Brain microvascular endothelial cell (primary cell): ENCODE results near the gene HS3ST3B1.
A peak's percentile ranks its signal among the peaks of the same experiment; 100 is the strongest.

ENCODE experiments used
- DNase-seq: peaks from one replicate; pipeline ENCODE4 v3.0.0-alpha.2; 2020
- H3K27ac ChIP-seq: fragments of 250-450 bp; sonication (Bioruptor Pico); 2 replicates; pipeline ENCODE4 v1.5.1; 2020; ENCODE audit warnings: mild to moderate bottlenecking, moderate library complexity
- H3K27me3 ChIP-seq: fragments of 250-450 bp; sonication (Bioruptor Pico); replicated peaks from 2 replicates; pipeline ENCODE4 v1.5.1; 2020; ENCODE audit warnings: mild to moderate bottlenecking
- H3K36me3 ChIP-seq: fragments of 250-450 bp; sonication (Bioruptor Pico); replicated peaks from 2 replicates; pipeline ENCODE4 v1.5.1; 2020; ENCODE audit warnings: mild to moderate bottlenecking
- H3K4me3 ChIP-seq: 2 replicates; pipeline ENCODE4 v1.5.1; 2011; ENCODE audit warnings: low read depth, mild to moderate bottlenecking, control low read depth, low read length, moderate library complexity
- in situ Hi-C: cut with HindIII; loops from 2 replicates; pipeline ENCODE4 v1.10.0; 2017; ENCODE audit warnings: low sequenced_read_pairs, low pct_ligation_motif_present
- TF ChIP-seq, protein P1 (sequence below): IDR thresholded peaks from 2 replicates; pipeline ENCODE4 v1.5.1; 2011; ENCODE audit warnings: low read depth, mild to moderate bottlenecking, moderate library complexity, low read length, control low read depth, inconsistent platforms; ENCODE audit errors: missing control alignments

The HS3ST3B1 gene

GRCh38 chr17:14366199-14366598, 65.3 kb downstream of the HS3ST3B1 start:
- no peaks in the 10 kb centered on the region for H3K27me3 ChIP-seq
- DNase-seq = no peak
- no peaks in the 10 kb centered on the region for H3K36me3 ChIP-seq
- no peak overlapping the region for H3K4me3 ChIP-seq
- TF ChIP-seq, protein P1, sequence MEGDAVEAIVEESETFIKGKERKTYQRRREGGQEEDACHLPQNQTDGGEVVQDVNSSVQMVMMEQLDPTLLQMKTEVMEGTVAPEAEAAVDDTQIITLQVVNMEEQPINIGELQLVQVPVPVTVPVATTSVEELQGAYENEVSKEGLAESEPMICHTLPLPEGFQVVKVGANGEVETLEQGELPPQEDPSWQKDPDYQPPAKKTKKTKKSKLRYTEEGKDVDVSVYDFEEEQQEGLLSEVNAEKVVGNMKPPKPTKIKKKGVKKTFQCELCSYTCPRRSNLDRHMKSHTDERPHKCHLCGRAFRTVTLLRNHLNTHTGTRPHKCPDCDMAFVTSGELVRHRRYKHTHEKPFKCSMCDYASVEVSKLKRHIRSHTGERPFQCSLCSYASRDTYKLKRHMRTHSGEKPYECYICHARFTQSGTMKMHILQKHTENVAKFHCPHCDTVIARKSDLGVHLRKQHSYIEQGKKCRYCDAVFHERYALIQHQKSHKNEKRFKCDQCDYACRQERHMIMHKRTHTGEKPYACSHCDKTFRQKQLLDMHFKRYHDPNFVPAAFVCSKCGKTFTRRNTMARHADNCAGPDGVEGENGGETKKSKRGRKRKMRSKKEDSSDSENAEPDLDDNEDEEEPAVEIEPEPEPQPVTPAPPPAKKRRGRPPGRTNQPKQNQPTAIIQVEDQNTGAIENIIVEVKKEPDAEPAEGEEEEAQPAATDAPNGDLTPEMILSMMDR = no peak
- no peak overlapping the region for H3K27ac ChIP-seq
- in situ Hi-C loops = no loop called here

- no peaks in the 10 kb centered on the region for H3K27me3 ChIP-seq
- no peak overlapping the region for H3K4me3 ChIP-seq
- no peaks in the 10 kb centered on the region for H3K36me3 ChIP-seq
- no peak for DNase-seq
- in situ Hi-C loops = no loop called here
- no peak overlapping the region for H3K27ac ChIP-seq
- TF ChIP-seq, protein P1 = no peak
Measured at GRCh38 chr17:14372461-14372860, 71.6 kb downstream of the HS3ST3B1 start.

- no peaks in the 10 kb centered on the region for H3K36me3 ChIP-seq
- TF ChIP-seq, protein P1 = no peak
- H3K27me3 ChIP-seq = no peaks in the 10 kb centered on the region
- H3K4me3 ChIP-seq = no peak overlapping the region
- H3K27ac ChIP-seq = no peak overlapping the region
- in situ Hi-C loops = no loop called here
- no peak for DNase-seq
Measured at GRCh38 chr17:14372905-14373613, 72.2 kb downstream of the HS3ST3B1 start.

DNA sequence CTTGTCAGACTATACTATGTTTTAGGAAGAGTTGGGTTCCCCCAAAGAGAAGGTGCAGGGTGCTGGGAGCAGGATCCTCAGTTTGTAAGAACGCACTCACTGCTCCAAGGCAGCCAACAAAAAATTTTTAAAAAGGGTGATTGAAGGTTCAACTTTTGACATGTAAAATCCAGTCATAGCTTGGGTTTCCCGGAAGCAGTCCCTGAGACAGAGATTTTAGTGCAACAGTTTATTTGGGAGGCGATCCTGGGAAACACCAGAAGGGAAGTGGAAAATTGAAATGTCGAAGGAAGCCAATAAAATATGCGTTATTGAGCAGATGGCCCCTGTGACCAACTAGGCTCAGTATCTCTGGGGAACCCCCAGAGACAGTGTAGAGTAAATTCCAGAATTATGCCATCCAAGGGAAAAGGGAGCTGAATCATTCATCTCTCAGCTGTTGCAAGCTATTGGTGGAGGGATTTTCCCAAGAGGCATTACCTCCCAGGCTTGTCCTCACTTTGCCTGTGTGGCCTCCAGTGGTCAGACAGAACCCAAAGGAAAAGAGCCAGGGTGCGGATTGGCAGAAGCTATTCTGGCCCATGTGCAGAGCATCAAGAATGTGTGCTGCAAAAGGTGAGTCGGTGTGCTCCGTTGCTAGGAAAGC, 72.9 kb downstream of the HS3ST3B1 start:
- Histone ChIP-seq H3K36me3 (no peaks in the 10 kb centered on the region), H3K4me3 (no peak overlapping the region), H3K27me3 (no peaks in the 10 kb centered on the region), H3K27ac (no peak overlapping the region)
- TF ChIP-seq, protein P1 = no peak
- DNase-seq = peak; percentile 25
- in situ Hi-C loops = no loop called here

DNA sequence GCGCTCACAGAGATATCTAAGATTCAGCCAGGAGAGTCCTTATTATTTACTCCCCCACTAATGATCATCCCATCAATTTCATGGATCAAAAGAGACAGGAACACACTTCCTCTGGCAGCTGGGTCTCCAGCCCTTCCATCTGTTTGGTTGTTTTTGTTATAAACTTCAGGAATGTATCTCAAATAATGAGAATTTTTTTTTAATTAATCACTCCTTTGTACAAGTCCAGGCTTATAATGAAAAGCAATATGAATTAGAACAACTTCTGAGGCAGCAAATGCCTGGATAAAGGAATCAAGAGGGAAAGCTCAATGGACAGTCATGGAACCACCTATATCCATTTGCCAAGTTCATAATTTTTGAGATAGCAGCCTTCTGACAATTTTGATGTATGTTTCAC, 73.4 kb downstream of the HS3ST3B1 start:
- Histone ChIP-seq H3K27ac (no peak overlapping the region), H3K36me3 (no peaks in the 10 kb centered on the region), H3K27me3 (no peaks in the 10 kb centered on the region), H3K4me3 (no peak overlapping the region)
- in situ Hi-C loops = no loop called here
- TF ChIP-seq, protein P1 = no peak
- DNase-seq = no peak

- H3K36me3 ChIP-seq = no peaks in the 10 kb centered on the region
- in situ Hi-C loops = no loop called here
- H3K27ac ChIP-seq = no peak overlapping the region
- DNase-seq = no peak
- no peaks in the 10 kb centered on the region for H3K27me3 ChIP-seq
- no peak overlapping the region for H3K4me3 ChIP-seq
- TF ChIP-seq, protein P1 = no peak
Measured at GRCh38 chr17:14376666-14377065, 75.8 kb downstream of the HS3ST3B1 start.
